ENCODE results near the gene FAAP24.
"Not testable (repeated sequence)": the region's sequence is repeated elsewhere in the genome, so short reads cannot be mapped to it uniquely, and the experiment has no call there.

FAAP24 gene

GRCh38 chr19:32977280-32977679, 5.2 kb downstream of the FAAP24 start:
- H3K79me2 ChIP-seq (ENCODE audit: low read length) = no peaks in the 10 kb centered on the region
- H3K27me3 ChIP-seq (ENCODE audit: low read depth, low read length) = no peaks in the 10 kb centered on the region
- H3K27ac ChIP-seq (ENCODE audit: low read length) = no peak overlapping the region
- no peak for TF ChIP-seq EZH2phosphoT487 (IDR thresholded peaks at IDR 0.05; ENCODE audit: low read depth)
- TF ChIP-seq CTCF (IDR thresholded peaks at IDR 0.05; ENCODE audit: low read depth, low read length) = no peak
- H2AFZ ChIP-seq (ENCODE audit: low read depth, low read length) = no peak overlapping the region
- H3K4me2 ChIP-seq (ENCODE audit: low read length) = no peak overlapping the region
- no peaks in the 10 kb centered on the region for H3K4me1 ChIP-seq (ENCODE audit: low read length)
- H4K20me1 ChIP-seq (ENCODE audit: insufficient read depth, low read length) = no peaks in the 10 kb centered on the region
- H3K9me3 ChIP-seq (ENCODE audit: insufficient read depth, low read length) = no peaks in the 10 kb centered on the region
- H3K4me3 ChIP-seq (ENCODE audit: low read length) = no peak overlapping the region
- H3K9ac ChIP-seq (ENCODE audit: low read length) = no peak overlapping the region
- peaks cover 13% of the 10 kb centered on the region for H3K36me3 ChIP-seq (replicated peaks; ENCODE audit: low read depth, low read length)

GRCh38 chr19:32977813-32978212, 5.8 kb downstream of the FAAP24 start:
- peaks cover 13% of the 10 kb centered on the region for H3K36me3 ChIP-seq (replicated peaks; ENCODE audit: low read depth, low read length)
- H3K4me3 ChIP-seq (ENCODE audit: low read length); H3K4me1 ChIP-seq (ENCODE audit: low read length); H3K27ac ChIP-seq (ENCODE audit: low read length); H3K9me3 ChIP-seq (ENCODE audit: insufficient read depth, low read length); H4K20me1 ChIP-seq (ENCODE audit: insufficient read depth, low read length); H2AFZ ChIP-seq (ENCODE audit: low read depth, low read length); H3K9ac ChIP-seq (ENCODE audit: low read length); H3K4me2 ChIP-seq (ENCODE audit: low read length); H3K27me3 ChIP-seq (ENCODE audit: low read depth, low read length); H3K79me2 ChIP-seq (ENCODE audit: low read length): not testable (repeated sequence)

GRCh38 chr19:32979807-32980206, 7.8 kb downstream of the FAAP24 start:
- H3K4me2 ChIP-seq (ENCODE audit: low read length); H2AFZ ChIP-seq (ENCODE audit: low read depth, low read length); H3K9me3 ChIP-seq (ENCODE audit: insufficient read depth, low read length); H3K79me2 ChIP-seq (ENCODE audit: low read length); H3K4me1 ChIP-seq (ENCODE audit: low read length); H3K36me3 ChIP-seq (replicated peaks; ENCODE audit: low read depth, low read length); H3K4me3 ChIP-seq (ENCODE audit: low read length); H4K20me1 ChIP-seq (ENCODE audit: insufficient read depth, low read length); H3K27ac ChIP-seq (ENCODE audit: low read length); H3K9ac ChIP-seq (ENCODE audit: low read length); H3K27me3 ChIP-seq (ENCODE audit: low read depth, low read length): not testable (repeated sequence)

GRCh38 chr19:32982488-32982887, 10.4 kb downstream of the FAAP24 start:
- H2AFZ ChIP-seq (ENCODE audit: low read depth, low read length); H3K79me2 ChIP-seq (ENCODE audit: low read length); H3K9me3 ChIP-seq (ENCODE audit: insufficient read depth, low read length); H3K27me3 ChIP-seq (ENCODE audit: low read depth, low read length); H4K20me1 ChIP-seq (ENCODE audit: insufficient read depth, low read length); H3K4me1 ChIP-seq (ENCODE audit: low read length); H3K4me2 ChIP-seq (ENCODE audit: low read length); H3K36me3 ChIP-seq (replicated peaks; ENCODE audit: low read depth, low read length); H3K4me3 ChIP-seq (ENCODE audit: low read length); H3K27ac ChIP-seq (ENCODE audit: low read length); H3K9ac ChIP-seq (ENCODE audit: low read length): not testable (repeated sequence)

GRCh38 chr19:32988254-32988653, 16.2 kb downstream of the FAAP24 start:
- not testable (repeated sequence) for H3K27me3 ChIP-seq (ENCODE audit: low read depth, low read length); H3K79me2 ChIP-seq (ENCODE audit: low read length); H3K4me2 ChIP-seq (ENCODE audit: low read length); H3K27ac ChIP-seq (ENCODE audit: low read length); H3K4me1 ChIP-seq (ENCODE audit: low read length); H3K4me3 ChIP-seq (ENCODE audit: low read length); H3K9me3 ChIP-seq (ENCODE audit: insufficient read depth, low read length); H3K36me3 ChIP-seq (replicated peaks; ENCODE audit: low read depth, low read length); H3K9ac ChIP-seq (ENCODE audit: low read length); H4K20me1 ChIP-seq (ENCODE audit: insufficient read depth, low read length); H2AFZ ChIP-seq (ENCODE audit: low read depth, low read length)

GRCh38 chr19:32988724-32989123, 16.7 kb downstream of the FAAP24 start:
- H3K4me1 ChIP-seq (ENCODE audit: low read length) = no peaks in the 10 kb centered on the region
- H3K4me2 ChIP-seq (ENCODE audit: low read length) = no peak overlapping the region
- TF ChIP-seq CTCF (IDR thresholded peaks at IDR 0.05; ENCODE audit: low read depth, low read length) = no peak
- no peak for TF ChIP-seq EZH2phosphoT487 (IDR thresholded peaks at IDR 0.05; ENCODE audit: low read depth)
- no peak overlapping the region for H3K27ac ChIP-seq (ENCODE audit: low read length)
- H2AFZ ChIP-seq (ENCODE audit: low read depth, low read length) = no peak overlapping the region
- no peaks in the 10 kb centered on the region for H3K79me2 ChIP-seq (ENCODE audit: low read length)
- H3K27me3 ChIP-seq (ENCODE audit: low read depth, low read length) = no peaks in the 10 kb centered on the region
- no peaks in the 10 kb centered on the region for H3K36me3 ChIP-seq (replicated peaks; ENCODE audit: low read depth, low read length)
- H3K9ac ChIP-seq (ENCODE audit: low read length) = no peak overlapping the region
- H3K4me3 ChIP-seq (ENCODE audit: low read length) = no peak overlapping the region
- no peaks in the 10 kb centered on the region for H4K20me1 ChIP-seq (ENCODE audit: insufficient read depth, low read length)
- H3K9me3 ChIP-seq (ENCODE audit: insufficient read depth, low read length) = no peaks in the 10 kb centered on the region

GRCh38 chr19:32995966-32996365, 23.9 kb downstream of the FAAP24 start:
- H2AFZ ChIP-seq (ENCODE audit: low read depth, low read length); H3K9ac ChIP-seq (ENCODE audit: low read length); H4K20me1 ChIP-seq (ENCODE audit: insufficient read depth, low read length); H3K4me2 ChIP-seq (ENCODE audit: low read length); H3K9me3 ChIP-seq (ENCODE audit: insufficient read depth, low read length); H3K4me1 ChIP-seq (ENCODE audit: low read length); H3K79me2 ChIP-seq (ENCODE audit: low read length); H3K27me3 ChIP-seq (ENCODE audit: low read depth, low read length); H3K27ac ChIP-seq (ENCODE audit: low read length); H3K4me3 ChIP-seq (ENCODE audit: low read length); H3K36me3 ChIP-seq (replicated peaks; ENCODE audit: low read depth, low read length): not testable (repeated sequence)

- H3K27me3 ChIP-seq (ENCODE audit: low read depth, low read length); H3K4me3 ChIP-seq (ENCODE audit: low read length); H3K79me2 ChIP-seq (ENCODE audit: low read length); H3K9ac ChIP-seq (ENCODE audit: low read length); H3K9me3 ChIP-seq (ENCODE audit: insufficient read depth, low read length); H3K36me3 ChIP-seq (replicated peaks; ENCODE audit: low read depth, low read length); H2AFZ ChIP-seq (ENCODE audit: low read depth, low read length); H3K4me2 ChIP-seq (ENCODE audit: low read length); H4K20me1 ChIP-seq (ENCODE audit: insufficient read depth, low read length); H3K27ac ChIP-seq (ENCODE audit: low read length); H3K4me1 ChIP-seq (ENCODE audit: low read length): not testable (repeated sequence)
Measured at GRCh38 chr19:32997061-32997464, 25.0 kb downstream of the FAAP24 start.

Measured in OCI-LY3 (cell line).